OCI-M2 (cell line): Measurements from ENCODE around the gene ALOX15.
"Not testable (repeated sequence)": the region's sequence is repeated elsewhere in the genome, so short reads cannot be mapped to it uniquely, and the experiment has no call there.

Source experiments
- DNase-seq: peaks from one replicate; lab custom pipeline; 2025; ENCODE audit not compliant: unreplicated experiment; lab: John Stamatoyannopoulos, UW

Gene ALOX15

DNA sequence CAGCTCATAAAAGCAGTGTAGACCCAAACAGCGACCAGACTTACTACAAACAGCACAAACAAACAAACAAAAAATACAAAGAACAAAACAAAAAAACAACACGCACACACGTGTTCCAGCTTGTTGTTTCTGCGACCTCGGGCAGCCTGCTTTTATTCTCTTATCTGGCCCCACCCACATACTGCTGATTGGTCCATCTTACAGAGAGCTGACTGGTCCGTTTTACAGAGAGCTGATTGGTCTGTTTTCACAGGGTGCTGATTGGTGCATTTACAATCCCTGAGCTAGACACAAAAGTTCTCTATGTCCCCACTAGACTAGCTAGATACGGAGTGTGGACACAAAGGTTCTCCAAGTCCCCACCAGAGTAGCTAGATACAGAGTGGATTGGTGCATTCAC, 14.5 kb upstream of the ALOX15 start:
- not testable (repeated sequence) for DNase-seq

DNA sequence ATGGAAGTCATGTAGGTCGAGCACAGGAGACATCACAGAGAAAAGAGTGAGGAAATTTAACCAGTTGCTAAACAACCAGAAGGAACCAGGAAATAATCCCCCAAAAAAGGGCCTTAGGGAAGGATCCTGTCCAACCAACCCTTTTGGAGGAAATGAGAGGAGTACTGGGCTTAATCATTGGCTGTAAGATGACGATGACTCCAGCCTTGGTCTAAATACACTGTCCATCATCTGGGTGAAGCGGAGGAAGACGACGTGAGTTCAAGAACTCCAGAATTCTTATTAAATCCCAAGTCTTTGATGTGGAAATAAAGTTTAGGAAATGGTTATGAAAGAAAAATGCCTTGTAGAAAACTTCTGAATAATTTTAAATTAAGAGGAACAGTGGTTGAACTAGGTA, 11.5 kb upstream of the ALOX15 start:
- DNase-seq, result no peak

DNA sequence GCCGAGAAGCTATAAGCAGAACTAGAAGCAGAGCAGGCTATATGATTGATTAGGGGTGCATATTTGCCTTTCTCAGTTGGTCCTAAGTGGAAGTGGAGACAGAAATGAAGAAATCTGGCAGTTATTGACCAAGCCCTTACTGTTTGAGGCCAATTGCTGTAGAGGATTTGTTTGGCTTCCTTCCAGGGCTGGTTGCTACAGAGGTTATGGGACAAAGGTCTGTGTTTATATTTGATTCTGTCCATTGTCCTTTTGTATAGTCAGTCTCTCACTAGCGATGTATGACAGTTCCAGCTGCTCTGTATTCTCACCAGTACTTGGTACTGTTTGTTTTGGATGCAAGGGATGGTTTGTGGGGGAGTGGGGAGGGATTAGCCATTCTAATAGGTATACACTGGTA, 7.3 kb upstream of the ALOX15 start:
- DNase-seq, result no peak

DNA sequence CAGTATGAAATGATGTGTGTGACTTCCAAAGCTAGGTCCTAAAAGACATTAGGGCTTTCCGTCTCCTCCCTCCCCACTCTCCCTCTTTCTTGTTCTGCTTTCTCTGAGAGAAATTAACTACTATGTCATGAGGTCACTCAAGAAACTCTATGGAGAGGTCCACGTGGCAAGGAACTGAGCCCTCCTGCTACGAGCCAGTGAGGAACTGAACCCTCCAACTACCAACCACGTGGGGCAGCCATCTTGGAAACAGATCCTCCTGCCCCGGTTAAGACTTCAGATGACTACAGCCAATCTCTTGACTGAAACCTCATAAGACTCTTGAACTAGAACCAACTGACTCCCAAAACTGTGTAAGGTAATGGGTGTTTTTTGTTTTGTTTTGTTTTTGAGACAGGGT, 4.2 kb upstream of the ALOX15 start:
- no peak for DNase-seq

DNA sequence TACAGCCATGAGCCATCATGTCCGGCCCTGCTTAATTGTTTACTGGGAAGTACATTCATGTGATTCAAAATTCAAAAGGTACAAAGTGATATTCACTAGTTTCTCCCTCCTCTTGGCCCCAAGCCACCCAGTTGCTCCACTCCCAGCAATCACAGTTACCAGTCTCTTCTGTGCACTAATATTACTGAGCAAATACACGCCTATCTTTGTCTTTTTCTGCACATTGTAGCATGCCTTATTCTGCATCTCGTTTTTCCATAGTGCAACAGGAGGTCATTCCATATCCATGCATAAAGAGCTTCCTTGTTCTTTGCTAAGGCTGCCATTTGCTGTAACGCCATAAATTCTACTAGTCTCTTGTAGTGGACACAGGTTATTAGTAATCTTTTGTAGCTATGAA, 2.2 kb upstream of the ALOX15 start:
- DNase-seq, result no peak

DNA sequence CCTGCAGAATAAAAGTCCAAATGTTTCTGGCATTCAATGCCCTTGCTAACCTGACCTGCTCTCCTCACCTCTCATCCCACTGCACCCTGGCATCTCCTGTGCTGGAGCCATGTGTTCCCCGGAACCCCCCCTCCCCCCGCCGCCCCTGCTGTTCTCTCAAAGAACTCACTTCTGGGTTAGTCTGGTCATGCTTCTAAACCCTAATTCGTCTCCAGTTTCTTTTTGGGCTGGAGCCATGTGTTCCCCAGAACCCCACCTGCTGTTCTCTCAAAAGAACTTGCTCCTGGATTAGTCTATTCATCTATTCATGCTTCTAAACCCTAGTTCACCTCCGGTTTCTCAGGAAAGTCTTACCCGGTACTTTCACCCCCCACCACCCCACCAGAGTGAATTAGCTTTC, 808 bp upstream of the ALOX15 start:
- no peak for DNase-seq

DNA sequence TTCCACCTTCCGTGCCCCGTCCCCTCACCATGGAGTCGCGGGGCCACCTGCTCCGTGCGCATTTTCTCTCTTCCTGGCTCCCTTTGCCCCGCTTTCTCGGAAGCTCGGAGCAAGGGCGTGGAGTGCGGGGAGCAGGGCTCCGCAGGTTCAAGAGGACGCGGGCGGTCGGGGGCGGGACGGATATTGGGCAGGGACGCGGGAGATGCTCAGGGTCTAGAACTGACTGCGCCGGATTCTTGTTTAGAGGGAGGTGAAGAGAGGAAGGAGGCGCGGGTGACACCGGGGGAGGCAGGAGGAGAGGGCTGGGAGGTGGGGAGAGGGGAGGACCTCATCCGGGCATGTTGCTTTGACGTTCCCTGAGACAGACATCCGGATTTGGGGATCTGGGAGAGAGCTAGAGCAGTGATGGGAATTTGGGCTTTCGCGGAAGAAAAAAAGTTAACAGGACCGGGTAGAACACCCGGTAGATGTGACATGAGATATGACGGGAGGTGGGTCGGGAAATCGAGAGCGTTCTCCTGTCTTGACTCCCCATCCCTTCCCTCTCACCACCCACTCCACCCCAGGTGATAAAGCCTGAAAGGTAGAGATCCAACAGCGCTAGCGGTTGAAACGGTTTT, 799 bp downstream of the ALOX15 start:
- not testable (repeated sequence) for DNase-seq

DNA sequence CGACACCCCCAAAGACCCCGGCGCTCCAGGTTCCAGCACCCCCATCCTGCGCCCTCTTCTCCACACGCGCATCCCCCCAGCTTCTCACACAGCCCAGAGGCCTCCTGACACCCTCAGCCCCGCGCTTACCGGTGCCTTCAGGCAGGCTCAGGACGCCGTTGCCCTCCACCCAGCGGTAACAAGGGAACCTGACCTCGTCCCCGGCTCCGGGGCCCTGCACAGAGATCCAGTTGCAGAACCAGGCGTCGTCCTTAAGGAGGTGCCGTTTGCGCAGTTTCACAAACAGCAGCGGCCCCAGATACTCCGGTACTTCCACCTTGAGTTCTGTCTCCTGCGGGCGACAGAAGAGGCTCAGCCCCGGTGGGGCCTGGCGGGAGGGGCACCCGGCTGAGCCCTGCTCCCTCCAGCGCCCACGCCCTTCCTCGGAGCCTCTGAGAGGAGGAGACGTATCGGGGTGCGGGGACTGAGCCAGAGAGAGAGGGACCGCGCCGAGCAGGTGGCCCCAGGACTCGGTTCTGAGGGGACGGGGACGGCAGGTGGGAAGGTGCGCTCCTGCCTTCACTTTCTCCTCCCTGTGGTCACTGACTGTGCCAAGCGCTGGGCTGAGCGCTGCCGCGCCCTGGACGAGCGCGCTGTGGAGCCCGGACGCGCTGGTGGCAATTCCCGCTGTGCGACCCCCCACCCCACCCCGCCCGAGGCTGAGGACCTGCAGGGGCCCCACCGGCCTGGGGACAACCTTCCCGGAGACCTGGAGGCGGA, 2.0 kb downstream of the ALOX15 start:
- peak; percentile 9 for DNase-seq

DNA sequence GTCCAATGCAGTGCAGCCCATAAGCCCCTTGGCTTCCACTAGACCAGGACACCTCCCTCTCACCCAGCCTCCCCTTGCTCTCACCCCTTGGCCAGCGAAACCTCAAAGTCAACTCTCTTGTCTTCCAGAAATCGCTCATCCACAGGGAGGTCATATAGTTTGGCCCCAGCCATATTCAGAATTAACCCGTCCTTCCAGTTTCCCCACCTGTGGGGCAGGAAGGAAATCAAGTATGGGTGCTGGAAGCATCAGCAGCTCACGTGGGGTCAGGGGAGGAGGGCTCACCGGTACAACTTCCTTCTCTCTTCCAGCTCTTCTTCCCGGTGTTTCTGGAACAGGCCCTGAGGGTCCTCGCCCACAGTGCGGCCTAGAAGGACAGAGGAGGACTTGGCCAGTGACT, 2.7 kb downstream of the ALOX15 start:
- DNase-seq, result not testable (repeated sequence)

DNA sequence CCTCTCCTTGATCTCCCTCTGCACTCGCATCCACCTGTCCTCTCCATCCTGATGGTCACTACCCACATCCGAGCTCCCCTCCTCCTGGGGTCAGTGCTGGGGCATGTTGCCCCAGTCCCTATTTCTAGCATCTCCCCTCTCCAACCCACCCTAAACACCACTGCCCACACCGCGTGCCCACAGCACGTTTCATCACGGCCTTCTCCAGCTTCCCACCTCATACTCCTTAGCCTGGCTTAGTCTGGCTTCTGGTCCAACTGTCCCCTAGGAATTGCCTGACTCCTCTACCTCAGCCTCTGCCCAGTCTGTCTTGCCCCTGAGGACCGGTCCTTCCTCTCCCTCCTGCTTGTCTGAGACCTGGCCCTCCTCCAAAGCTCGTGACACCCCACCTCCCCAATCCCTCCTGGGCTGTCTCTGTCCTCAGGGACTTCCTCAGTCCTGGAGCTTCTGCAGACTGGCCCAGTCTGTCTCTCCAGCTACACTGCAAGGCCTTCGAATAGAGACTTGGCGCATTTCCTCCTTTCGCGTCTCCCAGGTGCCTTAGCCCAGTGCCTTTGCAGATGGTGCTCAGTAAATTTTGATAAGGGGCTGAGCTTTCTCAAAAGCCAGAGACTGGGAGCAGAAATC, 4.9 kb downstream of the ALOX15 start:
- DNase-seq, result no peak

DNA sequence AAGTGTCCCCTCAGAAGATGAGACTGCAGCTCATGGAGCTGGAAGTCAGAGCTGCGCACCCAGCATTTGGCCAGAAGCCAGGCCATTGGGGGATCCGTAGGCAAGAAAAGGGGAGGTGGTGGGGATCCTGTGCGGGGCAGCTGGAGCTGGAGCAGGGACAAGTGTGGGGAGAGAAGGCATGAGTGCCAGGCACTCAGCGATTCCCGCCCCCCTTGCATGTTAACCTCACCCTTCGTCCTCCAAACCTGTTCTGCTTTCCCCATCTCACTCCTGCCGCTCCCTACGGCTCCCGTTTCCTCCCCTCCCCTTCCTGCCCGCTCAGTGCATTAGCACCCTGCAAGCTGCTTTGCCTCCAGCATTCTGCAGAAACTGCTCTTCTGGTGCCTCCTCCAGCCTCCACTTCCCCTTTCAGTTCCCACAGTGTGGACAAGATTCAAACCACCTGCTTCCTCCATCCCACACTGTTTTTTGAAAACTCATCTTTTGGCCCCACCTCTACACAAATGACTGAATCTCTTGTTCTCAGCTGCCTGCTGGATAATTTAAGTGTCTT, 5.6 kb downstream of the ALOX15 start:
- no peak for DNase-seq

DNA sequence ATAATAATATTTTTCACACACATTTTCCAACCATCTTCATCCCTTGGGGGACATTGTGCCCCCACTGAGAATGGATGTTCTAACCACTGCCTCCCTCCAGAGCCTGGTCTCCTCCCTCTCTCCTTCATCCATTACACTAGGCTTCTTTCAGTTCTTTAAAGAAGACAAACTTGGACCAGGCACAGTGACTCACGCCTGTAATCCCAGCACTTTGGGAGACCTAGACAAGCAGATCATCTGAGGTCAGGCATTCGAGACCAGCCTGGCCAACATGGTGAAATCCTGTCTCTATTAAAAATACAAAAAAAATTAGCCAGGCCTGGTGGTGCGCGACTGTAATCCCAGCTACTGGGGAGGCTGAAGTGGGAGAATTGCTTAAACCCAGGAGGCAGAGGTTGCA, 6.5 kb downstream of the ALOX15 start:
- DNase-seq, result no peak

DNA sequence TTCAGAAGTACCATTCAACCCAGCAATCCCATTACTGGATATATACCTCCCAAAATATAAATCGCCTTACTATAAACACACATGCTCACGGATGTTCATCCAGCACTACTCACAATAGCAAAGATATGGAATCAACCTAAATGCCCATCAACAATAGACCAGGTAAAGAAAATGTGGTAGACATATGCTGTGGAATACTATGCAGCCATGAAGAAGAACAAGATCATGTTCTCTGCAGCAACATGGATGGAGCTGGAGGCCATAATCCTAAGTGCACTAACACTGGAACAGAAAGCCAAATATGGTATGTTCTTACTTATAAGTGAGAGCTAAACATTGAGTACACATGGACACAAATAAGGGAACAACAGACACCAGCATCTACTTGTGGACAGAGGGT, 7.8 kb downstream of the ALOX15 start:
- no peak for DNase-seq

DNA sequence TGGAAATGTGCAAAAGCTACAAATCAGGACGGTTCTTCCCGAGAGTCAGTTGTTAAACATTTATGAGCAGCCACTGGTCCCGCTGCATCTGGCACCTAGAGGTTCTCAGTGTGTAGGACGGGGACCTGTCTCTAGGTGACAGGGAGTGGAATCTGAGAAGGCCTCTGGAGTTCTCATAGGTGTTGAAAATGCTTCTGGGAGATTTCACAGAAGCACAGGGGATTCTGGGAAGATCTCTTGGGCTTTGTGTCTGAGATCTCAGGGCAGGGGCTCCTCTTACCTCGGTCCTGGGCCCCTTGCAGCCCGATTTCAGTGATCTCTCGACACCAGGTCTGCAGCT, 8.9 kb downstream of the ALOX15 start:
- no peak for DNase-seq

DNA sequence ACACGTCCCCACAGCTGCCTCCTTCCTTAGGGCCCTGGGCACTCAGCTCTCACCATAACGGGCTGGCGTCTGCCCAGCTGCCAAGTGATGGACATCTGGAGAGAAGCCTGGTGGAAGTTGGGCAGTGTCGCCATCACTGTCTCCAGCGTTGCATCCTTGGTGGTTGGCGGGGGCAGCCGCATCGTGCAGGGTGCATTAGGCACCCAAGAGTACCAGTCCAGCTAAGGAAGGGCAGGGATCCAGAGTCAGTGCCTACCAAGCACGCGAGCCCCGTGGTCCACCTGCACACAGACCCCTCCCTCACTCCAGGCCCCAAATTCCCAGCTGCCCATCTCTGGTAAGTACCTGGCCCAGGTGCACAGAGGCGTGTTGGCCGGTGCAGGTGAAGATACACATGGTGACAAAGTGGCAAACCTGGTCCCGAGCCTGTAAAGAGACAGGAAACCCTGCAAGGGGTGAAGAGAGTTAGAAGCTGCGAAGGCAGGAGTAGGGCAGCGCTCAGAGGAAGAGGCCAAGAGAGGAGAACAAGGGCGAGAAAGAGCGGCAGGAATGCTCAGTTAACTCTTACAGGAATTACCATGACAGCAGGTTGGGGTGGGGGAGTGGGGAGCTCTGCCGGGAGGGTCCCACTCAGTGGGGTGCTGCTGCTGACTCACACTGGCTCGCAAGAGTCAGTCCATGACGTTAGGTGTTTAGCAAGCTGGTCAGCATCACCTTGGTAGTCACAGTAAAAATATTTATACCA, 9.5 kb downstream of the ALOX15 start:
- DNase-seq, result no peak

DNA sequence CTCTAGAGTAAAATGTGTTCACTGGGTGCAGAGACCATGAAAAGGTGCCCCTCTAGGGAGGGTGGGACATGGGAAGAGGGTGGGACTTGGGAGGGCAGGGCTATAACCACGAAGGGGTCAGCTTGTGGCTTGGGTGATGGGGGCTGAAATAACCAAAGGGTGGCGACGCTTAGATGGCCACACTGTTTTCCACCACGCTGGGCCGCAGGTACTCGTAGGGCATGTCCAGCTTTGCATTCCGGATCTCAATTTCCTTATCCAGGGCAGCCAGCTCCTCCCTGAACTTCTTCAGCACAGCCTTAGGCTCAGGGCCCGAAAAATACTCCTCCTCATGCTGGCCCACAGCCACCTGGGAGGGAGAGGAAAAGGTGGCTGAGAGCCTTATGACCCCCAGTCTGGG, 10.0 kb downstream of the ALOX15 start:
- no peak for DNase-seq

DNA sequence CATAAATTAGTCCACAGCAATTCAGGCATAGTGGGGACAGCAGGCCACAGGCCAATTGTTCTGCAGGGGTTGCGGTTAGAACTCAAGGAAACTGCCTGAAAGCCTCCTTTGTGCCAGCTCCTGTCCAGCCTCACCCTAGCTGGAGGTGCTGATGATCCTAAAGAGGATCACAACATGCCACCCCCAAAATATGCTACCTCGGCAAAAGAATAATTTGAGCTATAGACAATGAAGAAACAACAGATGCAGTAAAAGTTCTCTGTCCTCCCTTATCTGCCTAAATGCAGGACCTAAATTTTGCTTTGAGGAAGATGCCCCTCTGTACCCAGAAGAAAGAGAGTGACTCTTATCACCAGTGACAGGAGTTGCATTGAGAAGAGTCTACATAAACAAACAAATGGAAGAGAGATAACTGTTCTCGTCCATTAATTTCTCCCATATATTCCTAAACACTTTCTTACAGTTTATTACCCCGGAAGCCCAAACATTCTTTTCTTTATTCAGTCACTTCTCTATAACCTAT, 14.7 kb downstream of the ALOX15 start:
- no peak for DNase-seq

DNA sequence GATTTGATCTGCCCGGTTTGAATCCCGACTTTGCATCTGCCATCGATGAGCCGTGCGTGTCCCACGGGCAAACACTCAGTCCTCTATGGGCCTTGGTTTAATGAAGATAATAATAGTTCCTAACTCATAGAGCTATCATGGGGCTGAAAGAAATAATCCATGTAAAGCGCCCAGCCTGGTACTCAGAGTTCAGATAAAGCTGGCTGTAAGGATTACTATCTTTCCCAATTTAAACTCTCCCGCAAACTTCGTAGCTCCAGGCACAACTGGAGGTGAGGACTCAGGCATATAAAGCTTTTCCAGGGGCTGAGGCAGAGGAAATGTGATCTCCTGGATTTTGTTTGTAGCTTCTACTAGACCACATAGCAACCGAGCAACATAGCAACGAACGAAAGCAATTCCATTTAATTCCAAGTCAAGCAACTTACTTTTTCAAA, 16.3 kb downstream of the ALOX15 start:
- DNase-seq, result no peak

DNA sequence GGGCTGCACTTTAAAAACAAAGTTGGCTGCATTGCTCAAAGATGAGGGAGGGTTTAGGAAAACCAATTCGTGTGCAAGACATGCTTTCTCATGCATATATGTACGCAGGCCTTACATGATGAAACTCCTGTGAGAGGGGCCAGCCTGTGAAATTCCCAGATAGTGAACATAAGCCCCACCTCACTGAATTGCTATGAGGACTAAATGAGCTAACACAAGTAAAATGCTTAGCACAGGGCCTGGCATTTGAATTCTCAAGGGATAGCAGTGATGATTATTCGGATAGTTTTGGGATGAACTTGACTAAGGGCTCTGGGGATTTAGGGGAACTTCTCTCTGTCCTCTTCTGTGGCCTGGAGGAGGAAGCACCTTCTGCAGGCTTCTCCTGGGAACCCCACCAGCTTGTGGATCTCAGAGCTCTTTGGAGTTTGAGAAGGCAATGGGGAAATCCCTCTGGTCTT, 17.0 kb downstream of the ALOX15 start:
- not testable (repeated sequence) for DNase-seq

DNA sequence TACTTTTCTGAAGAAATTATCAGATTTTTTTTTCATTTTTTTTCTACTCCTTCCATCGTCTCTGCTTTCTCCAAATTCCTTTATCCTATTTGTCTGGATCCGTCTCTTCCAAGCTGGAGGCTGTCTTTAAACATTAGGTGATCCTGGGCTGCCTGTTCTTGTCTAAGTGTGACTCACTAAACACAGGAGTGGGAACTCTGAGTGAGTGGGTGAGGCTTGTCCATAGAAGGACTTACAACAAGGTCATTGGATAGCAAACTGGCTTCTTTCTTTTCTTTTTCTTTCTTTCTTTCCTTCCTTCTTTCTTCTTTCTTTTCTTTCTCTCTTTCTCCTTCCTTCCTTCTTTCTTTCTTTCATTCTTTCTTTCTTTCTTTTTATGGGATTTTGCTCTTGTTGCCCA, 18.2 kb downstream of the ALOX15 start:
- DNase-seq, result no peak

DNA sequence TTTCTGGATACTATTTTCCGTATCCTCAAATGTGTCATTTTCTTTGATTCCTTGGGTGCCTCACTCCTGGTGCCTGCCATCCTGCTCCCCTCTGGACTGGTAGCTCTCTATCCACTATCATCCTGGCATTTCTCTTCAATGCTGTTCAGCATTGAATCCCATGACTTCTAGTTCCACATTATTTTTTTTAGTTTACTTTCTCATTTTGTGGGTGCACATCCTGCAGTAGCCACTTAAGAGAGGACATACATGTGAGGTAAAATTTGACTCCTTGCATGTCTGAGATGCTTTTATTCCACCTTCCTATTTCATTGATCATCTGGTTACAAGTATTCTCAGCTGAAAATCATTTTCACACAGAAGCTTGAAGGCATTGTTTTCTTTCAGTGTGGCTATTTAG, 19.1 kb downstream of the ALOX15 start:
- DNase-seq, result no peak
